ENCODE measurements around the gene PBX3.

The PBX3 gene

GRCh38 chr9:125972012-125972729 is 225.0 kb downstream of the PBX3 start:
- no peak for DNase-seq (ENCODE audit: low spot score in 2 of 2)
- in situ Hi-C loops (cut with MboI; ENCODE audit: low sequenced_read_pairs): no loop called here
- H3K27me3 ChIP-seq (ENCODE audit: low read depth): no peaks in the 10 kb centered on the region
- H3K4me1 ChIP-seq: no peaks in the 10 kb centered on the region
- no peaks in the 10 kb centered on the region for H3K36me3 ChIP-seq (replicated peaks)
- H3K4me3 ChIP-seq: no peak overlapping the region
- H3K9me3 ChIP-seq: no peaks in the 10 kb centered on the region; the same call in 1 of the 2 replicates

- Histone ChIP-seq H3K4me3 (no peak overlapping the region), H3K27me3 (ENCODE audit: low read depth) (no peaks in the 10 kb centered on the region), H3K36me3 (replicated peaks) (no peaks in the 10 kb centered on the region), H3K4me1 (no peaks in the 10 kb centered on the region), H3K9me3 (peaks cover 3% of the 10 kb centered on the region; the same call in 1 of the 2 replicates)
- in situ Hi-C loops (cut with MboI; ENCODE audit: low sequenced_read_pairs): no loop called here
- no peak for DNase-seq (ENCODE audit: low spot score in 2 of 2)
These were observed 226.4 kb downstream of the PBX3 start for GRCh38 chr9:125973547-125973946.

GRCh38 chr9:125974705-125975104 is 227.5 kb downstream of the PBX3 start:
- Histone ChIP-seq H3K4me3 (no peak overlapping the region), H3K9me3 (peaks cover 5% of the 10 kb centered on the region; the same call in 1 of the 2 replicates), H3K36me3 (replicated peaks) (no peaks in the 10 kb centered on the region), H3K4me1 (no peaks in the 10 kb centered on the region), H3K27me3 (ENCODE audit: low read depth) (no peaks in the 10 kb centered on the region)
- DNase-seq (ENCODE audit: low spot score in 2 of 2): no peak
- in situ Hi-C loops (cut with MboI; ENCODE audit: low sequenced_read_pairs): no loop called here

- Histone ChIP-seq H3K9me3 (peaks cover 5% of the 10 kb centered on the region), H3K4me1 (no peaks in the 10 kb centered on the region), H3K36me3 (replicated peaks) (no peaks in the 10 kb centered on the region), H3K4me3 (no peak overlapping the region), H3K27me3 (ENCODE audit: low read depth) (no peaks in the 10 kb centered on the region)
- in situ Hi-C loops (cut with MboI; ENCODE audit: low sequenced_read_pairs): no loop called here
- peak in 1 of 2 experiments; percentile 10 for DNase-seq (ENCODE audit: low spot score in 2 of 2)
These were observed 230.1 kb downstream of the PBX3 start for GRCh38 chr9:125977223-125977622.

GRCh38 chr9:125979383-125979782 is 232.2 kb downstream of the PBX3 start:
- in situ Hi-C loops (cut with MboI; ENCODE audit: low sequenced_read_pairs): no loop called here
- Histone ChIP-seq H3K36me3 (replicated peaks) (no peaks in the 10 kb centered on the region), H3K4me1 (no peaks in the 10 kb centered on the region), H3K9me3 (peaks cover 5% of the 10 kb centered on the region), H3K4me3 (no peak overlapping the region), H3K27me3 (ENCODE audit: low read depth) (no peaks in the 10 kb centered on the region)
- DNase-seq (ENCODE audit: low spot score in 2 of 2): no peak

GRCh38 chr9:125982798-125983406 is 235.7 kb downstream of the PBX3 start:
- H3K27me3 ChIP-seq (ENCODE audit: low read depth): no peaks in the 10 kb centered on the region
- H3K4me3 ChIP-seq: no peak overlapping the region
- no peak for DNase-seq (ENCODE audit: low spot score in 2 of 2)
- H3K36me3 ChIP-seq (replicated peaks): no peaks in the 10 kb centered on the region
- peaks cover 5% of the 10 kb centered on the region for H3K9me3 ChIP-seq
- in situ Hi-C loops (cut with MboI; ENCODE audit: low sequenced_read_pairs): no loop called here
- H3K4me1 ChIP-seq: no peaks in the 10 kb centered on the region

- Histone ChIP-seq H3K4me1 (no peaks in the 10 kb centered on the region), H3K9me3 (peaks cover 3% of the 10 kb centered on the region), H3K36me3 (replicated peaks) (no peaks in the 10 kb centered on the region), H3K27me3 (ENCODE audit: low read depth) (no peaks in the 10 kb centered on the region), H3K4me3 (no peak overlapping the region)
- no peak for DNase-seq (ENCODE audit: low spot score in 2 of 2)
- in situ Hi-C loops (cut with MboI; ENCODE audit: low sequenced_read_pairs): no loop called here
These were observed 236.5 kb downstream of the PBX3 start for GRCh38 chr9:125983681-125984080.

GRCh38 chr9:125984461-125984860 is 237.3 kb downstream of the PBX3 start:
- Histone ChIP-seq H3K9me3 (peaks cover 3% of the 10 kb centered on the region), H3K4me1 (no peaks in the 10 kb centered on the region), H3K4me3 (no peak overlapping the region), H3K27me3 (ENCODE audit: low read depth) (no peaks in the 10 kb centered on the region), H3K36me3 (replicated peaks) (no peaks in the 10 kb centered on the region)
- no peak for DNase-seq (ENCODE audit: low spot score in 2 of 2)
- in situ Hi-C loops (cut with MboI; ENCODE audit: low sequenced_read_pairs): no loop called here

GRCh38 chr9:125985142-125985997 is 238.2 kb downstream of the PBX3 start:
- no peak for DNase-seq (ENCODE audit: low spot score in 2 of 2)
- Histone ChIP-seq H3K27me3 (ENCODE audit: low read depth) (no peaks in the 10 kb centered on the region), H3K36me3 (replicated peaks) (no peaks in the 10 kb centered on the region), H3K9me3 (no peaks in the 10 kb centered on the region; the same call in 1 of the 2 replicates), H3K4me3 (no peak overlapping the region), H3K4me1 (no peaks in the 10 kb centered on the region)
- in situ Hi-C loops (cut with MboI; ENCODE audit: low sequenced_read_pairs): no loop called here

- DNase-seq (ENCODE audit: low spot score in 2 of 2): no peak
These were observed 239.0 kb downstream of the PBX3 start for GRCh38 chr9:125985998-125986655.

GRCh38 chr9:125986966-125987365 is 239.8 kb downstream of the PBX3 start:
- H3K27me3 ChIP-seq (ENCODE audit: low read depth): no peaks in the 10 kb centered on the region
- no peaks in the 10 kb centered on the region for H3K9me3 ChIP-seq
- no peaks in the 10 kb centered on the region for H3K4me1 ChIP-seq
- in situ Hi-C loops (cut with MboI; ENCODE audit: low sequenced_read_pairs): no loop called here
- no peak for DNase-seq (ENCODE audit: low spot score in 2 of 2)
- H3K4me3 ChIP-seq: no peak overlapping the region
- H3K36me3 ChIP-seq (replicated peaks): no peaks in the 10 kb centered on the region

More at GRCh38 chr9:125985998-125986655, 239.0 kb downstream of the PBX3 start:
- no peaks in the 10 kb centered on the region for H3K27me3 ChIP-seq (ENCODE audit: low read depth)
- H3K36me3 ChIP-seq (replicated peaks): no peaks in the 10 kb centered on the region
- no peaks in the 10 kb centered on the region for H3K4me1 ChIP-seq
- H3K9me3 ChIP-seq: no peaks in the 10 kb centered on the region
- in situ Hi-C loops (cut with MboI; ENCODE audit: low sequenced_read_pairs): no loop called here
- no peak overlapping the region for H3K4me3 ChIP-seq

- DNase-seq (ENCODE audit: low spot score in 2 of 2): no peak
- Histone ChIP-seq H3K27me3 (ENCODE audit: low read depth) (no peaks in the 10 kb centered on the region), H3K4me1 (no peaks in the 10 kb centered on the region), H3K4me3 (no peak overlapping the region), H3K36me3 (replicated peaks) (no peaks in the 10 kb centered on the region), H3K9me3 (no peaks in the 10 kb centered on the region)
- in situ Hi-C loops (cut with MboI; ENCODE audit: low sequenced_read_pairs): no loop called here
These were observed 240.2 kb downstream of the PBX3 start for GRCh38 chr9:125987420-125987819.

GRCh38 chr9:125988479-125989050 is 241.4 kb downstream of the PBX3 start:
- Histone ChIP-seq H3K36me3 (replicated peaks) (no peaks in the 10 kb centered on the region), H3K9me3 (no peaks in the 10 kb centered on the region), H3K4me1 (no peaks in the 10 kb centered on the region), H3K4me3 (no peak overlapping the region), H3K27me3 (ENCODE audit: low read depth) (no peaks in the 10 kb centered on the region)
- no peak for DNase-seq (ENCODE audit: low spot score in 2 of 2)
- in situ Hi-C loops (cut with MboI; ENCODE audit: low sequenced_read_pairs): no loop called here

Measured in HAP-1 (cell line).